OCI-LY7 (cell line): ENCODE results near the gene CCNF. TPM values are rescaled to one million over a fixed set of nuclear protein-coding genes. Genes with fewer than 3 reads are reported as not detected.

ENCODE experiments used
- BruUV-seq: library from RNA; stranded (reverse); fragments of 400-500 nt; replicated peaks from 2 replicates; lab custom pipeline; 2021; lab: Mats Ljungman, UMichigan
- CTCF ChIA-PET: fragments of 300-600 bp; sonication (Branson Sonifier 250); formaldehyde crosslinking; loops from one replicate; lab custom pipeline; 2022; ENCODE audit warnings: antibody characterized with exemption; ENCODE audit not compliant: unreplicated experiment; lab: Charles Lee
- POLR2A ChIA-PET: fragments of 300-600 bp; sonication (Branson Sonifier 250); formaldehyde crosslinking; loops from one replicate; lab custom pipeline; 2022; ENCODE audit warnings: antibody characterized with exemption; lab: Charles Lee
- DNase-seq: peaks from one replicate; pipeline ENCODE4 v3.0.0-alpha.2; 2015; ENCODE audit warnings: low spot score
- H2AFZ ChIP-seq: fragments of 200-600 bp; sonication (generic), shearing (Covaris generic); 2 replicates; pipeline ENCODE4 v1.6.1; 2014; ENCODE audit warnings: mild to moderate bottlenecking, antibody characterized with exemption, low read length, moderate library complexity
- H3K27ac ChIP-seq: fragments of 200-600 bp; sonication (generic); 2 replicates; pipeline ENCODE4 v1.5.1; 2014; ENCODE audit warnings: mixed run types, low read depth, mild to moderate bottlenecking, moderate library complexity, low read length, inconsistent platforms; ENCODE audit not compliant: poor library complexity, severe bottlenecking
- H3K36me3 ChIP-seq: fragments of 200-600 bp; sonication (generic); 2 replicates; pipeline ENCODE4 v1.6.1; 2014; ENCODE audit warnings: mild to moderate bottlenecking, antibody characterized with exemption, low read length, moderate library complexity, mixed read lengths; ENCODE audit not compliant: insufficient read depth
- H3K4me1 ChIP-seq: fragments of 200-600 bp; sonication (generic); 2 replicates; pipeline ENCODE4 v1.5.1; 2014; ENCODE audit warnings: mild to moderate bottlenecking, low read length; ENCODE audit not compliant: insufficient read depth, poor library complexity, severe bottlenecking
- H3K4me2 ChIP-seq: fragments of 200-600 bp; sonication (generic); 2 replicates; pipeline ENCODE4 v1.6.1; 2014; ENCODE audit warnings: mild to moderate bottlenecking, low read length
- H3K4me3 ChIP-seq: fragments of 200-600 bp; sonication (generic); 2 replicates; pipeline ENCODE4 v1.5.1; 2014; ENCODE audit warnings: mild to moderate bottlenecking, low read depth, low read length; ENCODE audit not compliant: poor library complexity, severe bottlenecking
- H3K79me2 ChIP-seq: fragments of 200-600 bp; sonication (generic); 2 replicates; pipeline ENCODE4 v1.6.1; 2016; ENCODE audit warnings: low read depth, mild to moderate bottlenecking, low read length, moderate library complexity, mixed read lengths; ENCODE audit not compliant: insufficient read depth
- H3K9me2 ChIP-seq: fragments of 200-600 bp; sonication (generic); 2 replicates; pipeline ENCODE4 v1.6.1; 2016; ENCODE audit warnings: mild to moderate bottlenecking, low read length, mixed read lengths; ENCODE audit not compliant: insufficient read depth
- H3K9me3 ChIP-seq: fragments of 200-600 bp; sonication (generic); 2 replicates; pipeline ENCODE4 v1.6.1; 2014; ENCODE audit warnings: mild to moderate bottlenecking, mixed run types, low read length, mixed read lengths
- H4K20me1 ChIP-seq: fragments of 200-600 bp; sonication (generic); 2 replicates; pipeline ENCODE4 v1.6.1; 2014; ENCODE audit warnings: mild to moderate bottlenecking, antibody characterized with exemption, low read length, moderate library complexity, mixed read lengths; ENCODE audit not compliant: insufficient read depth
- EZH2phosphoT487 ChIP-seq: fragments of 200-600 bp; sonication (generic); IDR thresholded peaks from 2 replicates; pipeline ENCODE4 v1.6.1; 2018; ENCODE audit warnings: low read depth, borderline replicate concordance, mild to moderate bottlenecking, mixed run types, antibody characterized with exemption, low read length, moderate library complexity, mixed read lengths
- intact Hi-C: fragments of 100-400 bp; cut with micrococcal nuclease; formaldehyde crosslinking; loops from one replicate; pipeline ENCODE4 v1.10.0; 2022; ENCODE audit not compliant: unreplicated experiment
- total RNA-seq, 2 experiments: library from RNA; depleted of rRNA in 1 of 2; stranded (reverse); fragments of >200 nt in 1 of 2; shearing (Covaris generic) in 1 of 2; gene quantifications; 2 replicates each; pipeline ENCODE4 v1.2.3, GENCODE V29; 2014 to 2022
- TF ChIP-seq, protein P1 (sequence below): fragments of 200-600 bp; sonication (generic); conservative IDR thresholded peaks from 2 replicates; pipeline ENCODE4 v1.5.1; 2014; ENCODE audit warnings: mild to moderate bottlenecking, antibody characterized with exemption, low read length, moderate library complexity, mixed read lengths

CCNF gene
- total RNA-seq, 2 experiments from 2014 or later: 82.1 to 83.3 TPM

- TF ChIP-seq, protein P1, sequence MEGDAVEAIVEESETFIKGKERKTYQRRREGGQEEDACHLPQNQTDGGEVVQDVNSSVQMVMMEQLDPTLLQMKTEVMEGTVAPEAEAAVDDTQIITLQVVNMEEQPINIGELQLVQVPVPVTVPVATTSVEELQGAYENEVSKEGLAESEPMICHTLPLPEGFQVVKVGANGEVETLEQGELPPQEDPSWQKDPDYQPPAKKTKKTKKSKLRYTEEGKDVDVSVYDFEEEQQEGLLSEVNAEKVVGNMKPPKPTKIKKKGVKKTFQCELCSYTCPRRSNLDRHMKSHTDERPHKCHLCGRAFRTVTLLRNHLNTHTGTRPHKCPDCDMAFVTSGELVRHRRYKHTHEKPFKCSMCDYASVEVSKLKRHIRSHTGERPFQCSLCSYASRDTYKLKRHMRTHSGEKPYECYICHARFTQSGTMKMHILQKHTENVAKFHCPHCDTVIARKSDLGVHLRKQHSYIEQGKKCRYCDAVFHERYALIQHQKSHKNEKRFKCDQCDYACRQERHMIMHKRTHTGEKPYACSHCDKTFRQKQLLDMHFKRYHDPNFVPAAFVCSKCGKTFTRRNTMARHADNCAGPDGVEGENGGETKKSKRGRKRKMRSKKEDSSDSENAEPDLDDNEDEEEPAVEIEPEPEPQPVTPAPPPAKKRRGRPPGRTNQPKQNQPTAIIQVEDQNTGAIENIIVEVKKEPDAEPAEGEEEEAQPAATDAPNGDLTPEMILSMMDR: peak; percentile 70
- no peak for TF ChIP-seq EZH2phosphoT487
Observed at GRCh38 chr16:2429771-2430663, 770 bp downstream of the CCNF start.

DNA sequence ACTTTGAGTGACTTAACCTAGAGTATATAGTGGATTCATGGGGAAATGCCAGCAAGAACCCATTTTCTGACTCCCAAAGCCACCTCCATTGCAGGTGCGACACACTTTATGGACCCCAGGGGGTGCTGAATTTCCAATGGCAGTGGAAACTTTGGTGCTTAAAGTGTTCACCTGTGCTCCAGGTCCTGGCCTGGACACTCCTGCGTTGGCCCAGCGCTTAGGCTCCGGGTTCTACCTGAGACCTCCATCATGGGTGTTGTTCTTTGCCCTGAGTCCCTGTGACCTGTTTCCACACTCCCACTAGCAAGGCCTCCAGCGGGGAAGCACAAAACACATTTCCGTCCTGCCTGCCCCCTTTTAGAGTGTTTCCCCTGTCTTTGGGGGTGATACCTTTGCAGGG lies 3.0 kb downstream of the CCNF start:
- Histone ChIP-seq H4K20me1 (peaks cover 17% of the 10 kb centered on the region), H3K4me3 (no peak overlapping the region), H3K9me3 (no peaks in the 10 kb centered on the region), H3K4me2 (no peak overlapping the region), H3K27ac (no peak overlapping the region), H3K4me1 (peaks cover 26% of the 10 kb centered on the region), H2AFZ (no peak overlapping the region), H3K79me2 (peaks cover 36% of the 10 kb centered on the region), H3K9me2 (no peaks in the 10 kb centered on the region), H3K36me3 (peaks cover 65% of the 10 kb centered on the region)
- intact Hi-C loops: loop anchor here (5.0 kb wide), 1 partner anchor 35 kb away; no protein-coding TSS in a partner anchor
- no peak for TF ChIP-seq EZH2phosphoT487
- TF ChIP-seq, protein P1: peak; percentile 59
- BruUV-seq: TSS peak; percentile 39
- DNase-seq: no peak
- POLR2A ChIA-PET: interaction anchor here (0.8 kb wide), 1 partner anchor 102 kb away, joined by 3 read pairs; no protein-coding TSS in a partner anchor
- CTCF ChIA-PET: no interaction called here

More at GRCh38 chr16:2429771-2430663, 770 bp downstream of the CCNF start:
- peak; percentile 75 for DNase-seq
- Histone ChIP-seq H3K27ac (peak overlapping the region; percentile 60), H3K4me3 (peak overlapping the region; percentile 87), H3K9me2 (no peaks in the 10 kb centered on the region), H4K20me1 (peaks cover 17% of the 10 kb centered on the region), H3K36me3 (peaks cover 43% of the 10 kb centered on the region), H3K4me1 (peaks cover 26% of the 10 kb centered on the region), H3K9me3 (no peaks in the 10 kb centered on the region), H2AFZ (peak overlapping the region; percentile 29; the same call in 1 of the 2 replicates), H3K79me2 (peaks cover 36% of the 10 kb centered on the region), H3K4me2 (peak overlapping the region; percentile 89)
- ChIA-PET CTCF (interaction anchor here (1.0 to 1.8 kb wide), 2 partner anchors 10 to 32 kb away, joined by 3 to 7 read pairs; no protein-coding TSS in a partner anchor), POLR2A (interaction anchor here (0.6 to 0.7 kb wide), 2 partner anchors 30 to 38 kb away, joined by 3 read pairs; partner anchors contain the start of gene TEDC2)
- BruUV-seq: no TSS peak
- intact Hi-C loops: loop anchor here (1.0 to 10.0 kb wide), 3 partner anchors 37 to 275 kb away; partner anchors contain the start of gene TRAF7
